ENCODE results near the gene ZNF319. TPM values are rescaled to one million over a fixed set of nuclear protein-coding genes. Genes with fewer than 3 reads are reported as not detected.
A peak's percentile ranks its signal among the peaks of the same experiment; 100 is the strongest.

Gene ZNF319
- total and polyA plus RNA-seq, 2 of the 4 experiments (the other 2 are of a cell fraction) = 0.90 to 6.3 TPM

DNA sequence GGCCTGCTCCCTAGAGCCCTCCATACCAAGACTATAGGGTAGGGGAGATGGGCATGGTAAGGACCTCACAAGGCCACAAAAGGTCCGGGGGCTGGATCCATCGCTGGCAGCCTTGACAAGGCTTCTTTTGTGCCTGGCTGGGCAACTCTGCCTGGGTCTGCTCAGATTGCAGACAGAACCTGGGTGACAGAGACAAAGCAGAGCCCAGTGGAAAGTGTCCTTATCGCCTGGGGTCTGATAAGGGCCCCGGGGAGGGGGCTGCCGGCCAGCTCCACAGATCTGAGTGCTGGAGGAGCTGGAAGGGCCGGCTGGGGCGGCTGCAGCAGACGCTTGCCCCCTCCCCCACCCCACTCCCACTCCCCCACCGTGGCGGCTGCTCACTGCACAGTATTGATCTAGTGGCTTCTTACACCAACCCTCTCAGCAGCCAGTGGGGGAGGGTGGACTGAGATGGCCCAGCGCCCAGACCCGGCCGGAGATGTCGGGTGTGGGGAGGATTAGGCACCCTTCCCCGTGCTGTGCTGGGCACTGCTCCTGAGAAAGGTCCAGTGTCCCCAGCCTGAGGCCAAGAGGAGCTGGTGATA is 32.3 kb upstream of the ZNF319 start:
- Histone ChIP-seq H3K4ac (ENCODE audit: low read depth, low read length) (no peak overlapping the region), H3K4me3 (ENCODE audit: insufficient read depth, low read depth, low read length) (no peak overlapping the region), H2BK20ac (ENCODE audit: low read depth, low read length) (no peak overlapping the region), H3K36me3 (ENCODE audit: control insufficient read depth, insufficient read depth, low read length) (no peaks in the 10 kb centered on the region), H3K4me2 (ENCODE audit: low read depth, low read length) (no peak overlapping the region), H3K79me1 (ENCODE audit: low read depth in 1 of 2, low read length in 2 of 2) (no peaks in the 10 kb centered on the region), H2BK120ac (ENCODE audit: low read depth, low read length) (no peak overlapping the region), H2BK15ac (ENCODE audit: low read depth, low read length) (no peak overlapping the region), H3K9ac (ENCODE audit: low read depth, low read length) (no peak overlapping the region), H4K20me1 (ENCODE audit: insufficient read depth, low read length) (no peaks in the 10 kb centered on the region; the same call in 1 of the 2 replicates), H4K8ac (ENCODE audit: low read depth in 2 of 2, low read length in 2 of 2) (no peak overlapping the region), H4K91ac (ENCODE audit: insufficient read depth, low read depth, low read length) (no peak overlapping the region), H2AFZ (replicated peaks; ENCODE audit: low read length, poor library complexity) (no peak overlapping the region), H2AK5ac (ENCODE audit: low read depth, low read length) (no peak overlapping the region), H4K5ac (ENCODE audit: low read depth, low read length) (no peak overlapping the region), H3K18ac (ENCODE audit: low read depth, low read length) (no peak overlapping the region), H3K4me1 (ENCODE audit: control insufficient read depth, insufficient read depth, low read length) (no peaks in the 10 kb centered on the region), H3K56ac (ENCODE audit: extremely low read depth, insufficient read depth, low read length) (no peak overlapping the region), H3K14ac (replicated peaks; ENCODE audit: low read depth, low read length) (no peak overlapping the region), H3K9me3 (ENCODE audit: control insufficient read depth, insufficient read depth, low read length) (no peaks in the 10 kb centered on the region), H3K27me3 (ENCODE audit: control insufficient read depth, insufficient read depth, low read length) (peaks cover 30% of the 10 kb centered on the region), H2AK9ac (replicated peaks; ENCODE audit: low read depth, low read length, poor library complexity) (no peak overlapping the region), H2BK5ac (ENCODE audit: low read depth, low read length, poor library complexity, severe bottlenecking) (no peak overlapping the region), H3K27ac (ENCODE audit: insufficient read depth, low read length) (no peak overlapping the region), H3K9me1 (ENCODE audit: insufficient read depth, low read length) (no peaks in the 10 kb centered on the region; the same call in 1 of the 2 replicates), H3K23ac (ENCODE audit: low read depth, low read length) (no peak overlapping the region)
- no peak for TF ChIP-seq RFX5 (IDR thresholded peaks at IDR 0.05; ENCODE audit: low read depth, low read length)
- no peak for TF ChIP-seq CTCF (conservative IDR thresholded peaks at IDR 0.05; ENCODE audit: low read depth, low read length)
- no peak for TF ChIP-seq CHD1 (IDR thresholded peaks at IDR 0.05; ENCODE audit: low read depth, low read length)
- TF ChIP-seq, protein P1, sequence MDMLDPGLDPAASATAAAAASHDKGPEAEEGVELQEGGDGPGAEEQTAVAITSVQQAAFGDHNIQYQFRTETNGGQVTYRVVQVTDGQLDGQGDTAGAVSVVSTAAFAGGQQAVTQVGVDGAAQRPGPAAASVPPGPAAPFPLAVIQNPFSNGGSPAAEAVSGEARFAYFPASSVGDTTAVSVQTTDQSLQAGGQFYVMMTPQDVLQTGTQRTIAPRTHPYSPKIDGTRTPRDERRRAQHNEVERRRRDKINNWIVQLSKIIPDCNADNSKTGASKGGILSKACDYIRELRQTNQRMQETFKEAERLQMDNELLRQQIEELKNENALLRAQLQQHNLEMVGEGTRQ (IDR thresholded peaks at IDR 0.05; ENCODE audit: low read depth, low read length) = no peak
- TF ChIP-seq MAZ (IDR thresholded peaks at IDR 0.05; ENCODE audit: borderline replicate concordance, low read depth, low read length) = no peak
- TF ChIP-seq MAFK (IDR thresholded peaks at IDR 0.05; ENCODE audit: low read depth, low read length) = no peak
- no peak for TF ChIP-seq FOS (IDR thresholded peaks at IDR 0.05; ENCODE audit: low read depth, low read length)
- TF ChIP-seq RCOR1 (IDR thresholded peaks at IDR 0.05; ENCODE audit: insufficient replicate concordance, low read length) = no peak
- TF ChIP-seq NFE2L2 (IDR thresholded peaks at IDR 0.05; ENCODE audit: low read depth, low read length) = no peak
- no peak for TF ChIP-seq BHLHE40 (IDR thresholded peaks at IDR 0.05; ENCODE audit: low read depth, low read length)
- WGBS, 2 experiments (ENCODE audit: extremely low coverage in 2 of 2, insufficient read length in 1 of 2) = 21% methylated on average over 2 of the region's 15 CpGs; no CpG with 5 or more reads in 1 of the 2 experiments
- POLR2A ChIA-PET (ENCODE audit: unreplicated experiment) = no interaction called here
- dilution Hi-C loops (cut with HindIII; ENCODE audit: low sequenced_read_pairs, unreplicated experiment) = no loop called here
- in situ Hi-C loops (cut with MboI; ENCODE audit: low sequenced_read_pairs) = no loop called here
- no TSS peak for BruUV-seq (replicated peaks)
- ATAC-seq (ENCODE audit: low read depth) (peak; percentile 67), DNase-seq (no peak)
- CTCF ChIA-PET = interaction anchor here (1.3 to 1.5 kb wide), 2 partner anchors 16 to 89 kb away, joined by 3 read pairs; no protein-coding TSS in a partner anchor
- intact Hi-C loops (cut with micrococcal nuclease) = no loop called here
